Adrenal gland (tissue), 5 donors: ENCODE measurements around the gene SLC9A2.

ENCODE experiments used
- POLR2A ChIP-seq, 2 donors: fragments of 450-650 bp; IDR thresholded peaks; one replicate each; pipeline ENCODE4 v1.6.1; 2017; ENCODE audit warnings: antibody characterized with exemption in 2 of 2, mild to moderate bottlenecking in 2 of 2, moderate library complexity in 1 of 2
- TF ChIP-seq, protein P1 (sequence below), 6 experiments: fragments of 450-650 bp in 4 of 6; fragments of 200-600 bp in 2 of 6; sonication (generic) in 1 of 6; IDR thresholded peaks; 1 replicate in 5 of 6; 2 replicates in 1 of 6; pipeline versions ENCODE4 v1.5.1 to v1.8.0; 2016 to 2021; ENCODE audit warnings: antibody characterized with exemption in 6 of 6, mild to moderate bottlenecking in 2 of 6, moderate library complexity in 1 of 6
- donor health status: DM: no; HTN: no; CAD: no.

GRCh38 chr2:102634831-102635241 is 15.5 kb downstream of the SLC9A2 start:
- TF ChIP-seq, protein P1, sequence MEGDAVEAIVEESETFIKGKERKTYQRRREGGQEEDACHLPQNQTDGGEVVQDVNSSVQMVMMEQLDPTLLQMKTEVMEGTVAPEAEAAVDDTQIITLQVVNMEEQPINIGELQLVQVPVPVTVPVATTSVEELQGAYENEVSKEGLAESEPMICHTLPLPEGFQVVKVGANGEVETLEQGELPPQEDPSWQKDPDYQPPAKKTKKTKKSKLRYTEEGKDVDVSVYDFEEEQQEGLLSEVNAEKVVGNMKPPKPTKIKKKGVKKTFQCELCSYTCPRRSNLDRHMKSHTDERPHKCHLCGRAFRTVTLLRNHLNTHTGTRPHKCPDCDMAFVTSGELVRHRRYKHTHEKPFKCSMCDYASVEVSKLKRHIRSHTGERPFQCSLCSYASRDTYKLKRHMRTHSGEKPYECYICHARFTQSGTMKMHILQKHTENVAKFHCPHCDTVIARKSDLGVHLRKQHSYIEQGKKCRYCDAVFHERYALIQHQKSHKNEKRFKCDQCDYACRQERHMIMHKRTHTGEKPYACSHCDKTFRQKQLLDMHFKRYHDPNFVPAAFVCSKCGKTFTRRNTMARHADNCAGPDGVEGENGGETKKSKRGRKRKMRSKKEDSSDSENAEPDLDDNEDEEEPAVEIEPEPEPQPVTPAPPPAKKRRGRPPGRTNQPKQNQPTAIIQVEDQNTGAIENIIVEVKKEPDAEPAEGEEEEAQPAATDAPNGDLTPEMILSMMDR (IDR thresholded peaks at IDR 0.05) = no peak
- no peak for TF ChIP-seq POLR2A (IDR thresholded peaks at IDR 0.05)
